Fibroblast of the aortic adventitia (primary cell): ENCODE data around the gene TNC. TPM values are rescaled to one million over a fixed set of nuclear protein-coding genes. Genes with fewer than 3 reads are reported as not detected.
A peak's percentile ranks its signal among the peaks of the same experiment; 100 is the strongest.

ENCODE experiments used
- DNase-seq: peaks from one replicate; pipeline ENCODE4 v3.0.0-alpha.2; 2010; ENCODE audit warnings: low read depth
- H3K4me3 ChIP-seq: 2 replicates; pipeline ENCODE4 v1.5.1; 2011; ENCODE audit warnings: low read depth, mild to moderate bottlenecking, control low read depth, low read length, moderate library complexity
- total RNA-seq: library from RNA; depleted of rRNA; stranded (reverse); fragments of >200 nt; gene quantifications from 2 replicates; pipeline ENCODE4 v1.2.3, GENCODE V29; 2012; ENCODE audit warnings: low replicate concordance
- TF ChIP-seq, protein P1 (sequence below): IDR thresholded peaks from 2 replicates; pipeline ENCODE4 v1.5.1; 2011; ENCODE audit warnings: mild to moderate bottlenecking, low read length, control low read depth, inconsistent platforms; ENCODE audit not compliant: insufficient read depth

TNC gene
- total RNA-seq, 1 donor = 49.7 TPM

DNA sequence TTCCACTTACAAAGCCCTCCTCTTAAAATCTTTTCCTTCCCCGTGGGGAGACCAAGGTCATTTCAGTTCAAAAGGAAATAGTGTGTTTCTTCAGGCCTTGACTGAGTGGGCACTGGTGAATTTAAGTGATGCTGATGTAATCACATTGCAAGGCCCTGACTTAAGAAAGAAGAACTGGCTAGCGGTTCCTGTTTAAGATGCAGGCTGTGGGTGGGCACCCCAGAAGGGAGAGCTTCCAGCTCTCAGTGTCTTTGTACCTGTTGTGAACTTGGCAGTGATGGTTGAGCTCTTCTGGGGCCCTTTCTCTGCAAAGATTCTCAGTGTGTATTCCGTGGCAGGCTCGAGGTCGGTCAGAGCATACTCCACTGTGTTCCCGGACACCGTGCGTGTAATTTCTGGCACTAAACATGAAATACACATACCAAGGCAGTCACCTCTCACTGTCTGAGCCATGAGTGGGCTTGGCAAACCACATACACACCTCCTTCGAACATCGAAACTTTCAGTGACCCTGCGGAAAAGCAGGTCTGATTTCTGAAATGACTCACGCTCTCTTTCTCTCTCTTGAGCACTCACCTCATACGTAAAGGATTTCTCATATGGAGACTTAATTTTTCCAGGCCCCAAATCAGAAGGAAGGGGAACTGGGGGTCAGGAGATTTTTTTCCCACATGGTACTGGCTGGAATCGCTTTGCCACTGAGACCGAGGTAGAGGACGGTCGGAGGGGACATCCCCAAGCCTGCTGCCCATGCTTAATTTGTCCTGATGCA is 81.9 kb downstream of the TNC start:
- DNase-seq = peak; percentile 93
- TF ChIP-seq, protein P1, sequence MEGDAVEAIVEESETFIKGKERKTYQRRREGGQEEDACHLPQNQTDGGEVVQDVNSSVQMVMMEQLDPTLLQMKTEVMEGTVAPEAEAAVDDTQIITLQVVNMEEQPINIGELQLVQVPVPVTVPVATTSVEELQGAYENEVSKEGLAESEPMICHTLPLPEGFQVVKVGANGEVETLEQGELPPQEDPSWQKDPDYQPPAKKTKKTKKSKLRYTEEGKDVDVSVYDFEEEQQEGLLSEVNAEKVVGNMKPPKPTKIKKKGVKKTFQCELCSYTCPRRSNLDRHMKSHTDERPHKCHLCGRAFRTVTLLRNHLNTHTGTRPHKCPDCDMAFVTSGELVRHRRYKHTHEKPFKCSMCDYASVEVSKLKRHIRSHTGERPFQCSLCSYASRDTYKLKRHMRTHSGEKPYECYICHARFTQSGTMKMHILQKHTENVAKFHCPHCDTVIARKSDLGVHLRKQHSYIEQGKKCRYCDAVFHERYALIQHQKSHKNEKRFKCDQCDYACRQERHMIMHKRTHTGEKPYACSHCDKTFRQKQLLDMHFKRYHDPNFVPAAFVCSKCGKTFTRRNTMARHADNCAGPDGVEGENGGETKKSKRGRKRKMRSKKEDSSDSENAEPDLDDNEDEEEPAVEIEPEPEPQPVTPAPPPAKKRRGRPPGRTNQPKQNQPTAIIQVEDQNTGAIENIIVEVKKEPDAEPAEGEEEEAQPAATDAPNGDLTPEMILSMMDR = no peak
- no peak overlapping the region for H3K4me3 ChIP-seq

DNA sequence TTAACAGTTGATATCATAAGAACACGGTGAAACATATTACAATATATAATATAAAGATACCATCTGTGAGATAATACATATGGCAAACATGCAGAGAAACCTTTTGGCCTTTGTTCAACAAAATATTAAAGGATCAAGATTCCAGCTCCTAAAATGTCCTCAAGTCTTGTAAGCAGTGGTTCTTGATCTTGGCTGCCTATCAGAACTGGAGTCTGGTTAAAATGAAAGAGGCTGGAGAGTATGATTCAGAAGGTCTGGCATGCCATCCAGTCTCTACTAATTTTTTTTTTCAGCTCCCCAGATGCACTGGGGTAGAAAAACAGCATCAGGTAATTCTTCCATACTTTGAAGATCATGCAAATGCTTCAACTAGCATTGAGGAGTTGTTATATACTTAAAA is 83.2 kb downstream of the TNC start:
- DNase-seq = peak; percentile 93
- H3K4me3 ChIP-seq = no peak overlapping the region
- TF ChIP-seq, protein P1 = no peak

DNA sequence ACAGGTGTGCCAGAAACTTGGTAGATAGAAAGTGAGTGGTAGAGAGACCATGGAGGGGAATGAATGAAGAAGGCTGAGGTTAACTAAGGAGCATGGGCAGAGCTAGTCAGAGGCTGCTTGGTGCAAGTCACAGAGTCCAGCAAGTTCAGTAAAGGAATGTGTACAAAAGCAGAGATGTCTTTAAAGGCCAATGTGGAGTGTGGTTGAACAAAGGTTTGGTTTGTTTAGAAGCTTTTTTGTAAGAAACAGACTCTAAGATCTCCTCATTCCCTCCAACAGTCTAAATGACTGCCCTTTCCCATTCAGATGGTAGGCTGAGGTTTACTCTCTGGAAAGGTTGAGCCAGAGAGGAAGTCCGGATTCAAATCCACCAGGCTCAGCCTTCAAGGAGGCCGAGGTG is 84.2 kb downstream of the TNC start:
- no peak for DNase-seq
- H3K4me3 ChIP-seq = no peak overlapping the region
- TF ChIP-seq, protein P1 = no peak

DNA sequence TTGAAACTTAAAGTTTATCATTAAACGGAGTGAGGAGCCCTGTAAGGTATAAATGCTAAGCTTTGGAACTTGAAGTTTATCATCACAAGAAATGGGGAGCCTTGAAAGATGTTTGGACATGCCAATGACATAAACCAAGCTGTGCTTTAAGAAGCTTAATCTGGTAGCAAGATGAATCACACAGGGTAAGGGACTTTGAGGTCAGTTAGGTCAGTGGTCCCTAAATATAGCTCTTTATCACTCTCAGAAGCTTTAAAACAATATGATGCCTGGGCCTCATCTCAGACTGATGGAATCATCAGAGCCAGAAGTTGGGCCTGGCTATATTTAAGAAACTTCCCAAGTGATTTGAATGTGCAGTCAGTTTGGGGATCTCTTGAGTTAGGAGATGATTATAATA is 85.7 kb downstream of the TNC start:
- DNase-seq = no peak
- no peak overlapping the region for H3K4me3 ChIP-seq
- TF ChIP-seq, protein P1 = no peak

DNA sequence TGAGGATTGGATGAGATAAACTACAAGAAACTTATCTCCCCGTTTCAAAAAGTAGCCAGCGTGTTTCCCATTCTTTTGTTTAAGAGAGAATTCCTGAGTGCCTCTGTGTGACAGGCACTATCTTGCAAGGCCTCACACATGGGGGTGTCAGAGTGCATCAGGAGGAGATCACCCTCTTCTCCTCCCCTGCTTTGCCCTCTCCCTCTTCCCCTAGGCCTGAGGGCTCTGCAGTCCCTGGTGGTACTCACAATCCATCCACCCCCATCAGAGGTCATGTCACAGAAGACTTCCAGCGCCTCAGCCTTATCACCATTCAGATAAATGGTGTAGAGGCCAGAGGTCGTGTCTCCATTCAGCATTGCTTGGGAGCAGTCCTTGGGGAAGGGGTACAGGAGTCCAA is 88.0 kb downstream of the TNC start:
- no peak overlapping the region for H3K4me3 ChIP-seq
- TF ChIP-seq, protein P1 = no peak
- no peak for DNase-seq

DNA sequence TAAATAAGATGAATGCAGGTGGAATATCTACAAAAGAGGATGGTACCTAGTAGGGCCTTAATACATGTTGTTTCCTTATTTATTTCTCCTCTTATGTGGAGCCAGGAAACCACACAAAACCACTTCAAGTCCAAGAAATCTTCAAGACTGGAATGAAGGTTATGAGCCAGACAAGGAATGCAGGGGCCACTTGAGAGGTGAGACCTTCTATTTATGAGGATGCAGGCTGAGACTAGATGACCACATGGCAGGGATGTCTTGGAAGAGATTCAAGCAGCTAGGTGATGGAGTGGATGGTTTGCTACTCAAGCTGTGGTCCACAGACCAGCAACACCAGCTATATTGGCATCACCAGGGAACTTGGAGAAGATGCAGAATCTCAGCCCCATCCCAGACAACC is 92.2 kb downstream of the TNC start:
- no peak for DNase-seq
- H3K4me3 ChIP-seq = no peak overlapping the region
- TF ChIP-seq, protein P1 = no peak

DNA sequence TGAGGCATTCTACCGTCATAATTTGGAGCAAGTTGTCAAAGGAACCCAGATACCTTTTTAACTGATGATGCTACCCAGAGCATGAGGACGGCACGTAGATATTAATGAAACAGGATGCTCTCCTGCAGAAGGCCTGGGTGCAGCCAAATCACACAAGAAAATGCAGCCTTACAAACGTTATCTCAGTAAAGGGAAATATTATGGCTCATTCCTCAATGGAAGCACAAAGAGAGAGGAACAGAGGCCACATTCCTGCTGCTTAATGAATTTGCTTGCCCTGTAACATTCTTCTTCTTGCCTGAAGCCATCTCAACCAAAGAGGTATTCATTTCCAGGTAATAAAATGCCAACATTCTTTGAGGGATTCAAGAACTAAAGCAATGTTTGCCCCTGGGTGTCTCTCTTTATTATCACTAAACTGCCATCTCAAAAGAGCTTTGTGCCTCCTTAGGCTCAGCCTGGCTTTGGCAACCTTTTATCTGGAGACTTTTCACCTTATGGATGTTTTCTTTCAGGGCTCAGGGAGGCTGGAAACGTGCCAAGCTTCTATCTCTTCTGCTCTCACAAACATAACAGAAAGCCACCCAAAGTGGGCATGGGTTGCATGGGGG is 92.9 kb downstream of the TNC start:
- TF ChIP-seq, protein P1 = no peak
- no peak overlapping the region for H3K4me3 ChIP-seq
- peak; percentile 22 for DNase-seq
